NCI-H1092 (cell line): ENCODE results near the gene MKS1.

Experiments used
- DNase-seq: peaks from one replicate; lab custom pipeline; 2025; lab: John Stamatoyannopoulos, UW

Gene MKS1

GRCh38 chr17:58161566-58161965 lies 57.5 kb downstream of the MKS1 start:
- no peak for DNase-seq

GRCh38 chr17:58158181-58158580 lies 60.9 kb downstream of the MKS1 start:
- no peak for DNase-seq

- no peak for DNase-seq
Measured at GRCh38 chr17:58156839-58157803, 61.9 kb downstream of the MKS1 start.
